Endothelial cell of umbilical vein (primary cell): ENCODE results near the gene CYP11A1.

Experiments
- CTCF ChIP-seq, 2 donors: IDR thresholded peaks; 1 replicate in 1 of 2; 2 replicates in 1 of 2; pipeline ENCODE4 v1.5.1; 2011; ENCODE audit warnings: low read length in 2 of 2, mild to moderate bottlenecking in 2 of 2, moderate library complexity in 2 of 2, control low read depth in 1 of 2, inconsistent platforms in 1 of 2, low read depth in 1 of 2; ENCODE audit not compliant: insufficient read depth in 1 of 2; ENCODE audit errors: extremely low read depth in 1 of 2
- EZH2 ChIP-seq: IDR thresholded peaks from 2 replicates; pipeline ENCODE4 v1.6.1; 2012; ENCODE audit warnings: borderline replicate concordance, low read depth, mild to moderate bottlenecking, moderate library complexity, low read length, inconsistent platforms; ENCODE audit not compliant: severe bottlenecking
- MAX ChIP-seq: IDR thresholded peaks from 2 replicates; pipeline ENCODE4 v1.6.1; 2011; ENCODE audit not compliant: insufficient read depth, insufficient read length
- MYC ChIP-seq: IDR thresholded peaks from one replicate; pipeline ENCODE4 v1.6.1; 2011; ENCODE audit warnings: mild to moderate bottlenecking, low read depth, low read length
- POLR2A ChIP-seq: IDR thresholded peaks from 2 replicates; pipeline ENCODE4 v1.6.1; 2012; ENCODE audit warnings: low read depth, mild to moderate bottlenecking, control low read depth, low read length
- POLR2AphosphoS5 ChIP-seq: IDR thresholded peaks from 2 replicates; pipeline ENCODE4 v1.6.1; 2012; ENCODE audit warnings: low read depth, mild to moderate bottlenecking, control low read depth, low read length, moderate library complexity; ENCODE audit not compliant: insufficient read depth

GRCh38 chr15:74320352-74321247, 46.8 kb downstream of the CYP11A1 start:
- TF ChIP-seq MAX (no peak), CTCF (IDR thresholded peaks at IDR 0.05; ENCODE audit: extremely low read depth in 1 of 2, insufficient read depth in 1 of 2, low read depth in 1 of 2, low read length in 2 of 2) (peak; percentile 41 to 59), POLR2AphosphoS5 (no peak), MYC (no peak), EZH2 (no peak), POLR2A (no peak)
